ENCODE measurements around the gene UVSSA. TPM values are rescaled to one million over a fixed set of nuclear protein-coding genes. Genes with fewer than 3 reads are reported as not detected.

Gene UVSSA
- total and polyA plus RNA-seq, 8 donors: 4.1 to 103 (median 25.3) TPM

DNA sequence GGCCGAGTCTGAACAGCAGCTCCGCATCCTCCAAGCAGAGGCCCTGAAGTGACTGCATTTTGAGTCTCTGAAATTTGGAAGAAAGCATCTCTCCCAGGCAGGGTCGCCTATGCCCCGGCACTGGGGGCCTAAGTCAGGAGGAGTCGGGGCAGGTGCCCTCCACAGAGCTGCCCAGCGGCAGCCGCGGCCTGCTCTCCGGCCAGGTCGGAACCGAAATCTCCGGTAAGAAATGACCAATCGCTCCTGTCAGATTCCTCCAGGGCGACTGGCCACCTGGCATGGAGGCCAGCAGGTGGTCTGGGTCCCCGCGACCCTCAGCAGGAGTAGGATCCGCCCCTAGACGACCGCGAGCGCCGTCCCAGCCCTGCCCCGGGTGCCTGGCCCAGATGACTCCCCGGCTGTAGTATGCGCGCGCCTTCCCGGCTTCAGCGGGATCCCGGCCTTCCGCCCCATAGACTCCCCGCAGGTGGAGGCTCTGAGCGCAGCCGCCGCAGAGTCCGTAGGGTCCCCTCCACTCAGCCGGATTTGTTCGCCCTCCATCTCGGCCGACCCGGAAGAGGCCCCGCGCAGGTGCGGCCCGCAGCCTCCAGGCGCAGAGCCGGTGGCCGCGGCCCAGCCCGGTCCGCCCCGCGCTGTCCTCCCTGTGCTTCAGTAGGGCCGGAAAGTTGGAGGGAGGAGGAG, 57.7 kb downstream of the UVSSA start:
- WGBS, 5 donors: 7 to 11% (median 9%) methylated on average over 37 to 54 of the region's 54 CpGs
- H3K36me3 ChIP-seq: no peaks in the 10 kb centered on the region
- no peak overlapping the region for H3K27ac ChIP-seq
- peak; percentile 4 to 13 for DNase-seq
- intact Hi-C loops (cut with DNase I; ENCODE audit: low total_unique reads): no loop called here
- no peaks in the 10 kb centered on the region for H3K9me3 ChIP-seq
- H3K4me3 ChIP-seq: no peak overlapping the region
- peaks cover 81 to 100% (median 98%) of the 10 kb centered on the region in 3 donors for H3K27me3 ChIP-seq
- H3K4me1 ChIP-seq: peaks cover 17 to 67% (median 41%) of the 10 kb centered on the region in 4 donors
- TF ChIP-seq EP300 (IDR thresholded peaks at IDR 0.05) (no peak), POLR2A (IDR thresholded peaks at IDR 0.05) (no peak)

GRCh38 chr4:1405254-1405635, 58.2 kb downstream of the UVSSA start:
- TF ChIP-seq POLR2A (IDR thresholded peaks at IDR 0.05): no peak
- no peak for TF ChIP-seq POLR2AphosphoS5 (IDR thresholded peaks at IDR 0.05)
- TF ChIP-seq EP300 (IDR thresholded peaks at IDR 0.05): no peak
- TF ChIP-seq CTCF (IDR thresholded peaks at IDR 0.05): no peak
- intact Hi-C loops (cut with DNase I; ENCODE audit: low total_unique reads): no loop called here
- 5 to 15% (median 7%) methylated on average over 24 to 26 of the region's 26 CpGs for WGBS, 5 donors
- Histone ChIP-seq H3K27me3 (peaks cover 81 to 100% (median 100%) of the 10 kb centered on the region in 3 donors), H3K4me1 (peaks cover 17 to 67% (median 41%) of the 10 kb centered on the region in 4 donors), H3K36me3 (no peaks in the 10 kb centered on the region), H3K4me3 (no peak overlapping the region), H3K9me3 (no peaks in the 10 kb centered on the region), H3K27ac (no peak overlapping the region)
- DNase-seq: no peak

DNA sequence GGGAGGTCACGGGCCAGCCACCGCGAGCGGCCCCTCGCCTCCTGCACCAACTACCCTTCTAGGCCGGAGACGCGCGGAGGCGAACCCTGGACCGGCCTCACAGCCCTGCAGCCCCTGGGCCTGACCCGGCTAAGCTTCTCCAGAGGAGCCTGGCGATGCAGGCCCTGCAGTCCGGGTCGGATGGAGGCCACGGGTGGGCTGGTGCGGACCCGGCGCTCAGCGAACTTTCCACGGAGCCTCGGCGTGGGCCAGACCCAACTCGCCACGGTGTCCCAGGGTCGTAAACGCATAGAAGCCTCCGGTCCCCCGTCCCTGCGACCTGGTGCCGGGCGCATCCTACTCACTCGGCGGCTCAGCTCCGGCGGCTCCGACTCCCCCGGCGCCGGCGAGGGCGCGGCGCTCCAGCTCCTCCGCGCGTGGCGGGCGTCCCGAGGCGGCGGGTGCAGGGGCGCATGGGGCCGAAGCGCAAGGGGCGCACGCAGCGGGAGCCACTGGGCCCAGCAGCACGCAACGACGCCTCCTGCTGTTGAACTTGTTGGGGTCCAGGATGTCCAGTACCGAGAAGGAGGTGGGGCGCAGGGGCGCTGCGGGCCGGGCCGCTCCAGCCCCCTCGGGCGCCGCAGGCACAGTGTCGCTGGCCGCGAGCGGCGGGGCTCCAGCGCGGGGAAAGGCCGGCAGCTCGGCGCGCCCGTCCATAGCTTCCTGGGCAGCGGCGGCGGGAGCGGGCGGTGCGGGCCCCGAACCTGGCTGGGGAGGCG, 58.8 kb downstream of the UVSSA start:
- peaks cover 78 to 100% (median 100%) of the 10 kb centered on the region in 3 donors for H3K27me3 ChIP-seq
- peak; percentile 1 to 10 for DNase-seq
- no peaks in the 10 kb centered on the region for H3K9me3 ChIP-seq
- WGBS, 5 donors: 6 to 15% (median 12%) methylated on average over 36 to 90 of the region's 90 CpGs
- TF ChIP-seq CTCF (IDR thresholded peaks at IDR 0.05) (no peak), EP300 (IDR thresholded peaks at IDR 0.05) (no peak), POLR2A (IDR thresholded peaks at IDR 0.05) (no peak), POLR2AphosphoS5 (IDR thresholded peaks at IDR 0.05) (no peak)
- peaks cover 17 to 67% (median 41%) of the 10 kb centered on the region in 4 donors for H3K4me1 ChIP-seq
- no peak overlapping the region for H3K4me3 ChIP-seq
- no peak overlapping the region for H3K27ac ChIP-seq
- H3K36me3 ChIP-seq: no peaks in the 10 kb centered on the region
- intact Hi-C loops (cut with DNase I; ENCODE audit: low total_unique reads): no loop called here

DNA sequence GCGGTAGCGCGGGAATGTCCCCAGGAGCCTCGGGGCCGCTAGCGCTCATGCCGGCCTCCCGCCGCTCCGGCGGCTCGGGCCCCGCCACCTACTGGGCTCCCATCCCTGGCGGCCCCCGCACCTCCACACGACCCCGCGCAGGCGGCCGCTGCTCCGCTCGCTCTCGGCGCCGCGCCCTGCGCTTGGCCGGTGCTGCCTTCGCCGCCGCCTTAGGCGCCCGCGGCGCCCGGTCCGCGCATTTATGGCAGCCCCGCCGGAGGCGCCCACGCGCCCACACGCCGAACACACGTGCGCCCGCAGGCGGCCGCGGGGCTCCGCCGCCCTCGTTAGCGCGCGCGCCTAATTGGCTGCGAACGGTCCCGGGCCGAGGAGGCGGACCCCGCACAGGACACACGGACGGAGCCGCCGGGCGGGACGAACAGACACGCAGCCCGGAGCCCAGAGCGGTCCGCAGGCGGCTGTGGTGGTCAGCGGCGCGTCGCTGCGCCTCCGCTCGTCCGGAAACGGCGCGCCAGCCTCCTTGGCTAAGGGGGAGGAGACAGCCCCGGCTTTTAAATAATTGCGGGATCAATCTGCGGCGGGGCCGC, 59.5 kb downstream of the UVSSA start, which contains the start of gene NKX1-1:
NKX1-1 (minus strand) TSS at position 49 of the 587 bp plus-strand sequence; CDS start at position 49, 0 bp downstream.
- no peaks in the 10 kb centered on the region for H3K9me3 ChIP-seq
- 5 to 13% (median 7%) methylated on average over 22 to 87 of the region's 91 CpGs for WGBS, 5 donors
- H3K4me3 ChIP-seq: no peak within 1 kb of the TSS
- peak; percentile 6 to 7 for DNase-seq
- intact Hi-C loops (cut with DNase I; ENCODE audit: low total_unique reads): no loop called here
- peaks cover 17 to 67% (median 41%) of the 10 kb centered on the region in 4 donors for H3K4me1 ChIP-seq
- no peaks in the 10 kb centered on the region for H3K36me3 ChIP-seq
- no peak within 1 kb of the TSS for H3K27ac ChIP-seq
- H3K27me3 ChIP-seq: peaks cover 73 to 100% (median 100%) of the 10 kb centered on the region in 3 donors
- no peak for TF ChIP-seq POLR2A (IDR thresholded peaks at IDR 0.05)
- TF ChIP-seq EP300 (IDR thresholded peaks at IDR 0.05): no peak

GRCh38 chr4:1406981-1407656, 60.1 kb downstream of the UVSSA start:
- Histone ChIP-seq H3K27ac (no peak overlapping the region), H3K9me3 (no peaks in the 10 kb centered on the region), H3K4me1 (peaks cover 17 to 61% (median 39%) of the 10 kb centered on the region in 4 donors), H3K36me3 (no peaks in the 10 kb centered on the region), H3K27me3 (peaks cover 69 to 100% (median 100%) of the 10 kb centered on the region in 3 donors), H3K4me3 (no peak overlapping the region)
- intact Hi-C loops (cut with DNase I; ENCODE audit: low total_unique reads): no loop called here
- 4 to 13% (median 12%) methylated on average over 28 to 50 of the region's 50 CpGs for WGBS, 5 donors
- DNase-seq: peak in 1 of 2 donors; percentile 17
- TF ChIP-seq POLR2A (IDR thresholded peaks at IDR 0.05) (no peak), EP300 (IDR thresholded peaks at IDR 0.05) (no peak), POLR2AphosphoS5 (IDR thresholded peaks at IDR 0.05) (no peak), CTCF (IDR thresholded peaks at IDR 0.05) (no peak)

All from stomach (tissue), 9 donors.